ENCODE measurements around the gene TTLL5. TPM values are rescaled to one million over a fixed set of nuclear protein-coding genes. Genes with fewer than 3 reads are reported as not detected.
A peak's percentile ranks its signal among the peaks of the same experiment; 100 is the strongest.

The TTLL5 gene
- total and polyA plus RNA-seq, 9 of the 15 experiments (the other 6 are each of a cell fraction or from before 2014, with no cell fraction given): 4.1 to 18.9 (median 12.6) TPM

DNA sequence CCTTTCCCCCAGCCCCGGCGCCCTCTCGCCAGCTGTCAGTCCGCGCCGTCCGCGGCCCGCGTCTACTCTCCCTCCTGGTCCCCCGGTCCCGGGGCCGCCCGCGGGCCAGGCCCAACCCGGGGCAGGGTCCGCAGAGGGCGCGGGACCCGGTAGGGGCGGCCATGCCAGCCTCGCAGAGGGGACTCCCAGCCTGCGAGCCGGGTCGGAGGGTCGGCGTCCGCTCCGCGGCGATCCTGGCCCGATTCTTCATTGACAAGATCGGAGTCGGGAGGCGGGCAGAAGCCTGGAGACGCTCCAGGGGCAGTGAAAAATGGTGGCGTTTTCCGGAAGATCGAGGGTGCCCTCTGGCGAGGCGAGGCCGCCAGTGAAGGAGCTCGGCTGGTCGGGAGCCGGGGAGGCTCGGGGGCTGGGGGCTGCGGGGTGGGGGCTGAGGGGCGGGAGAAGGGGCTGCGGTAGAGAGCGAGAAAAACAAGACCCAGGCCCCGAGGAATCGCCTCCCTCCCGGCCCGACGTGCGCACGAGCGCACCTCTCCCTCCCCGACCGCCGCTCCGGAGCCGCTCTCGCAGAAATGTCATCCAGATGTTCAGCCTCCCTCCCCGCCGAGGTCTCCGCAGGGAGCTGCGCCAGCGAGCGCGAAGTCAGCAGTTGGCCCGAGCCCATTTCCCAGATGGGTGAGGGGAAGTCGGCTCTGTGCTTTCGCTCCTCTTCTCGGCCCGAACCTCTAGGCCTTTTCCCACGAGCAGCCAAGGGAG lies 321.4 kb downstream of the TTLL5 start (continued):
- TF ChIP-seq, protein P1, sequence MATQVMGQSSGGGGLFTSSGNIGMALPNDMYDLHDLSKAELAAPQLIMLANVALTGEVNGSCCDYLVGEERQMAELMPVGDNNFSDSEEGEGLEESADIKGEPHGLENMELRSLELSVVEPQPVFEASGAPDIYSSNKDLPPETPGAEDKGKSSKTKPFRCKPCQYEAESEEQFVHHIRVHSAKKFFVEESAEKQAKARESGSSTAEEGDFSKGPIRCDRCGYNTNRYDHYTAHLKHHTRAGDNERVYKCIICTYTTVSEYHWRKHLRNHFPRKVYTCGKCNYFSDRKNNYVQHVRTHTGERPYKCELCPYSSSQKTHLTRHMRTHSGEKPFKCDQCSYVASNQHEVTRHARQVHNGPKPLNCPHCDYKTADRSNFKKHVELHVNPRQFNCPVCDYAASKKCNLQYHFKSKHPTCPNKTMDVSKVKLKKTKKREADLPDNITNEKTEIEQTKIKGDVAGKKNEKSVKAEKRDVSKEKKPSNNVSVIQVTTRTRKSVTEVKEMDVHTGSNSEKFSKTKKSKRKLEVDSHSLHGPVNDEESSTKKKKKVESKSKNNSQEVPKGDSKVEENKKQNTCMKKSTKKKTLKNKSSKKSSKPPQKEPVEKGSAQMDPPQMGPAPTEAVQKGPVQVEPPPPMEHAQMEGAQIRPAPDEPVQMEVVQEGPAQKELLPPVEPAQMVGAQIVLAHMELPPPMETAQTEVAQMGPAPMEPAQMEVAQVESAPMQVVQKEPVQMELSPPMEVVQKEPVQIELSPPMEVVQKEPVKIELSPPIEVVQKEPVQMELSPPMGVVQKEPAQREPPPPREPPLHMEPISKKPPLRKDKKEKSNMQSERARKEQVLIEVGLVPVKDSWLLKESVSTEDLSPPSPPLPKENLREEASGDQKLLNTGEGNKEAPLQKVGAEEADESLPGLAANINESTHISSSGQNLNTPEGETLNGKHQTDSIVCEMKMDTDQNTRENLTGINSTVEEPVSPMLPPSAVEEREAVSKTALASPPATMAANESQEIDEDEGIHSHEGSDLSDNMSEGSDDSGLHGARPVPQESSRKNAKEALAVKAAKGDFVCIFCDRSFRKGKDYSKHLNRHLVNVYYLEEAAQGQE (IDR thresholded peaks at IDR 0.05; ENCODE audit: borderline replicate concordance): peak; percentile 64; the same call in 1 of the 2 replicates
- TF ChIP-seq, protein P1 (CRISPR knock-in tag; IDR thresholded peaks at IDR 0.05; ENCODE audit: low read depth): no peak
- TF ChIP-seq RAD21 (CRISPR knock-in tag; conservative IDR thresholded peaks at IDR 0.05 in 1 of 2, IDR thresholded peaks at IDR 0.05 in 1 of 2): peak; percentile 52 to 65
- TF ChIP-seq CC2D1A (IDR thresholded peaks at IDR 0.05): no peak
- TF ChIP-seq RFX5 (IDR thresholded peaks at IDR 0.05; ENCODE audit: low read depth, low read length): no peak
- TF ChIP-seq IRF2 (CRISPR knock-in tag; IDR thresholded peaks at IDR 0.05): no peak
- no peak for TF ChIP-seq ZBTB17 (CRISPR knock-in tag; IDR thresholded peaks at IDR 0.05)
- TF ChIP-seq DNMT1 (IDR thresholded peaks at IDR 0.05): no peak
- TF ChIP-seq, protein P2, sequence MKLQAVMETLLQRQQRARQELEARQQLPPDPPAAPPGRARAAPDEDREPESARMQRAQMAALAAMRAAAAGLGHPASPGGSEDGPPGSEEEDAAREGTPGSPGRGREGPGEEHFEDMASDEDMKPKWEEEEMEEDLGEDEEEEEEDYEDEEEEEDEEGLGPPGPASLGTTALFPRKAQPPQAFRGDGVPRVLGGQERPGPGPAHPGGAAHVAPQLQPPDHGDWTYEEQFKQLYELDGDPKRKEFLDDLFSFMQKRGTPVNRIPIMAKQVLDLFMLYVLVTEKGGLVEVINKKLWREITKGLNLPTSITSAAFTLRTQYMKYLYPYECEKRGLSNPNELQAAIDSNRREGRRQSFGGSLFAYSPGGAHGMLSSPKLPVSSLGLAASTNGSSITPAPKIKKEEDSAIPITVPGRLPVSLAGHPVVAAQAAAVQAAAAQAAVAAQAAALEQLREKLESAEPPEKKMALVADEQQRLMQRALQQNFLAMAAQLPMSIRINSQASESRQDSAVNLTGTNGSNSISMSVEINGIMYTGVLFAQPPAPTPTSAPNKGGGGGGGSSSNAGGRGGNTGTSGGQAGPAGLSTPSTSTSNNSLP (IDR thresholded peaks at IDR 0.05; ENCODE audit: borderline replicate concordance, low read depth, low read length): no peak
- no peak for TF ChIP-seq ZNF232 (CRISPR knock-in tag; IDR thresholded peaks at IDR 0.05)
- TF ChIP-seq, protein P3, sequence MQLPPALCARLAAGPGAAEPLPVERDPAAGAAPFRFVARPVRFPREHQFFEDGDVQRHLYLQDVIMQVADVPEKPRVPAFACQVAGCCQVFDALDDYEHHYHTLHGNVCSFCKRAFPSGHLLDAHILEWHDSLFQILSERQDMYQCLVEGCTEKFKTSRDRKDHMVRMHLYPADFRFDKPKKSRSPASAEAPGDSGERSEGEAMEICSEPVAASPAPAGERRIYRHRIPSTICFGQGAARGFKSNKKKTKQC (CRISPR knock-in tag; IDR thresholded peaks at IDR 0.05): no peak
- TF ChIP-seq ZNF311 (CRISPR knock-in tag; IDR thresholded peaks at IDR 0.05): no peak
- no peak for TF ChIP-seq MEF2D (tag; conservative IDR thresholded peaks at IDR 0.05; ENCODE audit: low read depth)
- TF ChIP-seq ZNF551 (CRISPR knock-in tag; IDR thresholded peaks at IDR 0.05): no peak
- TF ChIP-seq TAF1 (IDR thresholded peaks at IDR 0.05; ENCODE audit: control insufficient read depth, extremely low read depth, insufficient read depth, low read length, severe bottlenecking): no peak
- no peak for TF ChIP-seq ZNF583 (CRISPR knock-in tag; IDR thresholded peaks at IDR 0.05)
- TF ChIP-seq ZNF165 (CRISPR knock-in tag; IDR thresholded peaks at IDR 0.05; ENCODE audit: borderline replicate concordance): no peak
